TTC549 (cell line): ENCODE measurements around the gene SFXN4.
"Not testable (repeated sequence)": the region's sequence is repeated elsewhere in the genome, so short reads cannot be mapped to it uniquely, and the experiment has no call there.

ENCODE experiments used
- FAIRE-seq: peaks from 2 replicates; lab custom pipeline; 2012; peaks lifted over from hg19 to GRCh38; lab: Jason Lieb, UNC

Gene SFXN4

DNA sequence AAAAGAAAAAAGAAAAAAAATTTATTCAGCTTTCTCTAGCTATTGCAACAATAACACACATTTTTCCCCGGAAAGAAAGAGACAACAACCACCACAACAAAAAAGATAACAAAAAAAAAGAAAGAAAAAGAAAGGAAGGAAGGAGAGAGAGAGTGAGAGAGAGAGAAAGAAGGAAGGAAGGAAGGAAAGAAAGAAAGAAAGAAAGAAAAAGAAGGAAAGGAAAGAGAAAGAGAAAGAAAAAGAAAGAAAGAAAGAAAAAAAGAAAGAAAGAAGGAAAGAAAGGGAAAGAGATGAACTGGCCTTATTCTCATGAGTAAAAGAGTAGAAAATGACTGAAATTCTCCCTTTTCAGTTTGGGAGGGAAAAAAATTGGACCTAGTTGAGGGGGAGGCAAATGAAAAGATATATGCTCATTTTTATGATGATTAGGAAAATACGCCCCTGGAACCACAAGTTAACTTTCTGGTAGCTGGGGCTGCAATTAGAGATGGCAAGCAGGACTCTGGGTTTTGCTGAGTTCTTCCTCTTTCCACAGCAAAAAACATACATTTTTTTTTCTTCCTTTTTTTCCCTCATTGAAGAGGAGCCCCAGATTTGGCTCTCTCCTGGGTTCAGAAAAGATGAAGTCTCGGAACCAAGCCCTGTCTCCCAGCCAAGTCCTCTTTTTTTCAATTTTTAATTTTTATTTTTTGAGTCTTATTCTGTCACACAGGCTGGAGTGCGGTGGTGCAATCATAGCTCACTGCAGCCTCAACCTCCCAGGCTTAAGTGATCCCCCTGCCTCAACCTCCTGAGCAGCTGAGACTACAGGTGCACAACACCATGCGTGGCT, 25.7 kb upstream of the SFXN4 start:
- FAIRE-seq, result no peak

DNA sequence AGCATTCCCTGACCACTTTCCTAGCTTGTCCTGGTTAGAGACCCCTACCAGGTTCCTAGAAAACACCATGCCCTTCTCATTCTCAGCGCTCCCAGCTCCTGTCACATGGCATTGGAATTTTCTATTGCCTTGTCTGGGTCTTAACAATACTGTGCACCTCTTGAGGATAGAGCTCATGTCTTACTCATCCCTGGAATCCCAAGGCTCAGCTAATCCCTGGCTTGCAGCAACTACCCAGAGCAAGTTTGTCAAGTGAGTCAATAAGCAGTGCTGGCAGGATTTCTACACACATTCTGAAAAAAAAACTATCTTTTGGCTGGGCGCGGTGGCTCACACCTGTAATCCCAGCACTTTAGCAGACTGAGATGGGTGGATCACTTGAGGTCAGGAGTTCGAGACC, 24.8 kb upstream of the SFXN4 start:
- FAIRE-seq, result no peak

DNA sequence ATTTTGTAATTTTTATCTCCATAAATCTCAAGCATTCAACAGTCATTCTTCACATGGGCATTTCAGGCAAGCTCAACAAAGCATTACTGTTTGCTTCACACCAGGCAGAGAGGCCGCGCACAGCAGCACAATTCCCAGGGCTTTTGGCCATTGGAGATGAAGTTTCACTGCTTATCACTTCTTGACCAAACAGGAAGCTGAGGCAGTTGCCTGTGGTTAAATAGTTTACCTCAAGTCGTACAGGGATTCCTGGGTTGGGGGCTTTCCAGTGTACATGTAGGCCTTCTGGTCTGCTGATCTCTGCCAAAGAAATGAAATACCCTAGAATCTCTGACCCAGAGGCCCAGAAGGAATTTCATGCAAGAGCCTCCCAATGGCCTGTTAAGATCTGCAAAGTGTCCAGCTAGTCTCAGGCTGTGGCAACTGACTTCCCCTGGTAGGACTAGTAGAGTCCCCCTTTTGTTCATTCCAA, 24.3 kb upstream of the SFXN4 start:
- no peak for FAIRE-seq

DNA sequence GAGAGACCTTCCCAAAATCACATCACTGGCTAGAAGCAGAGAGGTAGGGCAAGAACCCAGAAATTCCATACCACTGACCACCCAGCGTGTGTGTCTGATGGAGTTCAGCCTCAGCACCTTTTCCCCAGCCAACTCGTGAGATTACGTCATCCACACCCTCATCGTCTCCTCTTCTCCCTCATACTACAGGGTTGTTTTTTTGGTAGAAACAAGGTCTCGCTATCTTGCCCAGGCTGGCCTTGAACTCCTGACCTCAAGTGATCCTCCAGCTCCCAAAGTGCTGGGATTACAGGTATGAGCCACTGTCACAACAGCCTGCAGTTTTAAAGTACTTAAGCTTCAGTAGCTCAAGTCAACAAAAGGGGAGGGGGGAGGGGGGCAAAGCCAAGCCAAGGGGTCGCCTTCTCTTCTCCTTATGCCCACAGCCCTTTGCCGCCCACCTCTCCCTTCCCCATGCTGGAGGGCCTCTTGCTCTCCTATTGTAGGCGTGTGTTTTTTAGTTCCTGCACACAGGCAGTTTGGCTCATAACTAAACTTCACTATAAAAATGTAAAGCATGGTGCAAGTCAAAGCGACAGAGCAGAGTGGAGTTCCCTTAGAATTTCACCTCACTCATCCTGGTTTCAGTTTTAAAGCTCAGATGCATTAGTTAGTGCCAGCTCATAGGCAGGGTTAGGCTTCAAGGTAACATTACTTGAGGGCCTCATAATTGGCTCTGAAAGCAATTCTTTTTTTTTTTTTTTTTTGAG, 18.3 kb upstream of the SFXN4 start:
- FAIRE-seq, result no peak

DNA sequence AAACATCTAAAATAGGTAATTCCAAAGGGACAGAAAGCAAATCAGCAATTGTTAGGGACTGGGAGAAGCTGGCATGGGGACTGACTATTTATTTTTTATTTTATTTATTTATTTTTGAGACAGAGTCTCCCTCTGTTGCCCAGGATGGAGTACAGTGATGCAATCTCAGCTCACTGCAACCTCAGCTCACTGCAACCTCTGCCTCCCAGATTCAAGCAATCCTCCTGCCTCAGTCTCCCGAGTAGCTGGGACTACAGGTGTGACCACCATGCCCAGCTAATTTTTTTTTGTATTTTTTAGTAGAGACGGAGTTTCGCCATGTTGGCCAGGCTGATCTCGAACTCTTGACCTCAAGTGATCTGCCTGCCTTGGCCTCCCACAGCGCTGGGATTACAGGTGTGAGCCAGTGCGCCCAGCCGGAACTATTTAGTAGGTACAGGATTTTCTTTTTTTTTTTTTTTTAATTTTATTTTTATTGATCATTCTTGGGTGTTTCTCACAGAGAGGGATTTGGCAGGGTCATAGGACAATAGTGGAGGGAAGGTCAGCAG, 15.4 kb upstream of the SFXN4 start:
- not testable (repeated sequence) for FAIRE-seq

DNA sequence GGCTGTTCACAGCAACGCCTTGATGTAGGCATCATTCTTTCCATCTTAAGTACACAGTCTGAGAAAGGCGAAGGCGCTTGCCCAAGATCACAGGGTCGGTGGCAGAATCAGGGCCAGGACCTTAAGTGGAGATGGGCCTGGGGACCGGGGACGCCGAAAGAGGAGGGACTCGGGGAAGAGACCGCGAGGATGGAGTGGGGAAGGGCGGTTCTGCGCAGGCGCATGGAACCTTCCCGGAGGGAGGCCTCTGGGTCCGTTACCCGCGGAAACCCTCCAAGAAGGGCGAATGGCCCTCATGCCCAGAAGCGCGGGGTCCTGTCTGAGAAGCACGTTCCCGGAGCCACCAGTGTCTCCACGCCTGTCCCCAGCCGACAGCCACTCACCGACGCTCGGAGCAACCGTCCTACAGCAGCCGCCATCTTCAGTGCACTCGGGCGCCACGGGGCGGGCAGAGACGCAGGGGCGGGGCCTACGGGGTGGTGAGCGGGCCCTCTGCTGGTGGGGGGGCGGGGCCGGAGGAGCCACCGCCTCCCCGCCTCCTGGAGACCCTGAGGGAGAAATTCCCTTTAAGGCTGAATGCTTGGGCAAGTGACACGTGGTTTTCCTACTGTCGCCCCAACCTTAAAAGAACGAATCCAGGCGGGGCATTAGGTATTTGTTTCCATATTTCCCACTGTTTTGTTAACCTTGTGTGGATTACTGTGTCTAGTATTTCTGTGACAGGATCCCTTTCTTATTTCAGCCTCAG, 13.0 kb upstream of the SFXN4 start, which contains the start of gene PRDX3:
Gene PRDX3 (minus strand): TSS at position 441 of the 748 bp plus-strand sequence. CDS start 22 bp downstream, at position 419.
- no peak for FAIRE-seq

DNA sequence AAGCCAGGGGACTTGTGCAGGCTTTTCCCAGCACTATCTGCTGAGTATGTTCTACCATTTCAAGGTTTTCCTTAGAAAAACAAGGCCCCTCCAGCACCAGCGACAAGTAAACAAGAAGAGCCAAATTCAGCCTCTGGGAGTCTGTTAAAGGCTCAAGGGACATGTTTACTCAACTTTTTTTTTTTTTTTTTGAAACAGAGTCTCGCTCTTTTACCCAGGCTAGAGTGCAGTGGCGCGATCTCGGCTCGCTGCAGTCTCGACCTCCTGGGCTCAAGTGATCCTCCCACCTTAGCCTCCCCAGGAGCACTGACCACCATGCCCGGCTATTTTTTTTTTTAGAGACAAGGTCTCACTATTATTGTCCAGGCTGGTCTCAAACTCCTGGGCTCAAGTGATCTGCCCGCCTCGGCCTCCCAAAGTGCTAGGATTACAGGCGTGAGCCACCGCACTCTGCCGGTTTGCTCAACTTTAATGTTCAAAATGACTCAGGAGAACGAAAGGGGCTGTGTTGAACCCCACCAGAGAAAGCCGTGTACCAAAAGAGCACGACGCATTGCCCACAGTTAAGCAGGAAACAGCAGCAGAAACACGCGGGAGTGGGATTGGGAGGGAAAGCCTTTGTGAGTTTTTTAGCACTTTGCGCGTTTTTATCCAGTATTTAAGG, 12.3 kb upstream of the SFXN4 start:
- no peak for FAIRE-seq

DNA sequence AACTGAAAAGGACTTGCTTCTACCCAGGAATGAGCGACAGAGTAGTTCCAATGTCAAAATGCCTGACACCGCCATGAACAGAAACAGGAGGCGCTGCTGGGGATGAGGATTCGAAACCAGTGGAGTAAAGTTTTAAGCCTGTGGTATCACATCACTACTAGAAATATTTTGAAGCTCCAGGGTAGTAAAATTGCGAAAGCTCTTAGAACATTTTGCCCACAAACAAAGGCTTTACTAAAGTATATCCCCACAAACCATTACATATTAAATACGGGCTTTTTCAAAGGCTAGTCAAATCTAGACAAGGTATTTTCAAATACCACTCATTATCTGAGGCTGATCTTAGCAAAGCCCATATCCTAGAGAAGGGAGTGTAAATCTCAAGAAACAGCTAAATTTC, 10.7 kb upstream of the SFXN4 start:
- no peak for FAIRE-seq

DNA sequence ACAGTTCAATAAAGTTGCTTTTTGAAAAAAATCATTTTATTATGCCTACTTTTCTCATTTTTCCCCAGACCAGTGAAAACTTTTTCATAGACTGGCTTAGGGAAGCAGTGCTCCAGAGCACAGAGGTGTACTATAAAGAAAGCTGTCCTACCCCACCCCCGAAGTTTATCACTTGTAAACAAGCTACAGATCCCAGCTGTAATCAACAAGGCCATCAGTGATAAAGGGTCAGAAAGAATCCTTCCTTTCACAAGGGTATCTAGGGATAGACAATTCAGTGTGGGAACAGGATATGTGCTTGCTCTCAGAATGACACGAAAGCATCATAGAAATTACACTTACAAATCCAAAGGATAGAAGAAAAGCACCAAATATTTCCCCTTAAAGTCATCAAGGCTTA, 8.6 kb upstream of the SFXN4 start:
- FAIRE-seq, result no peak

DNA sequence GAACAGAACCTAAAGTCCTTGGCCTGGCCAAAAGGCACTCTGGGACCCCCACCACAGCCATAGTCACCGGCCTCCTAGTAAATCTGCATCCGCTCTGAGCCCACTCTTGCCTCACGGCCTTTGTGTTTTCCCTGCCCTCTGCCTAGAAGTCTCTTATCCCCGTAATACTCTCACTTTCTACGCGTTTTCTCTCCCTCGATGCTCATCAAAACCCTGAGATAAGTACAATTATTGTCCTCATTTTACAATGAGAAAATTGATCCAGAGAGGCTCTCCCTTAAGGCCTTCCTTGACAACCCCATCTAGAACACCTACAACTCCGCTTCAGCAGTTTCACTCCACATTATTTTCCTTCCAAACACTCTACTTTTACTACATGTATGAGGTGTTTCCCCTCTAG, 1.5 kb upstream of the SFXN4 start:
- no peak for FAIRE-seq

DNA sequence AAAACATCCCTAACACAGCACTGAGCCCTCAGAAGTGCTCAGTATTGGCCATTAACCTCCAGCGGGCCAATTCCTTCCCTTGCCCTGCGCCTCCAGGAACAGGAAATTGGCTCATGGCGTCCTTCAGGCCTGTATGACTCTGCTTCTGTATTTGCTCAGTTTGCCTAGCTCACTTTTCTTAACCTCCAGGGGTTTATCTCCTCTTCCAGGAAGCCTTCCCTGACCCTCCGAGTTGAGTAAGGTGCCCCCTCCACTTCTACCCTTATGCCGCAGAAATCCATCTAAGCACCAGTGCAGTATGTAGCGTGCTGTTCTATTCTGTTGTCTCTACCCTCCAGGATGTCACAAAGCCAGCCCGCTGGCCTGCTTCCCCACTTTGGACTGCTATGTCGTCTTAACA, 1.1 kb upstream of the SFXN4 start:
- FAIRE-seq, result no peak

DNA sequence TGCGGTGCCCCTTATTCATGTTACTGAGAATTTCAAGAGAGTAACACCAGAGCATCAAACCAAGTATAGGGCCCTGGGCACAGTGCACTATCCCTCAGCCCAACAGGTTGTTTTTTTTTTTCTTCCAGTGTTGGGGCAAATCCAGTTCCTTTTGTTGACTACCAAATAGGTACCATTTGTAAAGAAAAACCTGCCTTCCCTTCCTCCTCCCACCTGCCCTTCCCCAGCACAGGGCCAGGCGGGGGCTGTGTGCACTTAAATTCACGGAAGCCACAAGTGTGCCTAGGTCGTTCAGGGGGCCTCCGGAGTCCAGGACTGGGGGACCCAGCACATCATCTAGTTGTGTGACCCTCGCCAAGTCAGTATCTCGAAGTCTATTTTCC, 595 bp upstream of the SFXN4 start:
- no peak for FAIRE-seq

DNA sequence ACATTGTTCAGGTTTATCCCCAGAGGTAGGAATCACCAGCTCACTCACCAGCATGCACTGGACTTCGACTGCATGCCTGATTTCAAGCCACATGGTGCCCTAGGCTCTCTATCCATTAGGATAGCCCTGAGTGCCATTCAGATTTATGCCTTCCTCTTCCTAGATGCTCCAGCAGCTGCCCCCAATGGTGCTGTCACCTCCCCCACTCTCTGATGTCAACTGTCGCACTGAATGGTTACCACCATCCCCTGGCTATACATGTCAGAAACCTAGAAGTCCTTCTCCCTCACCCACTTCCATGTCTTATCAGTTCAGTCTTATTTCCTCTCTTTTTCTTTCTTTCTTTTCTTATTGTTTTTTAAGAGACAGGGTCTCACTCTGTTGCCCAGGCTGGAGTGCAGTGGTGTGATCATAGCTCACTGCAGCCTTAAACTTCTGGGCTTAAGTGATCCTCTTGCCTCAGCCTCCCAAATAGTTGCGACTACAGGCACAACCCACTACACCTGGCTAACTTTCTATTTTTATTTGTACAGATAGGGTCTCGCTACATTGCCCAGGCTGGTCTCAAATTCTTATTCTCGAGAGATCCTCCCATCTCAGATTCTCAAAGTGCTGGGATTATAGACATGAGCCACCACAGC, 2.9 kb downstream of the SFXN4 start:
- no peak for FAIRE-seq

DNA sequence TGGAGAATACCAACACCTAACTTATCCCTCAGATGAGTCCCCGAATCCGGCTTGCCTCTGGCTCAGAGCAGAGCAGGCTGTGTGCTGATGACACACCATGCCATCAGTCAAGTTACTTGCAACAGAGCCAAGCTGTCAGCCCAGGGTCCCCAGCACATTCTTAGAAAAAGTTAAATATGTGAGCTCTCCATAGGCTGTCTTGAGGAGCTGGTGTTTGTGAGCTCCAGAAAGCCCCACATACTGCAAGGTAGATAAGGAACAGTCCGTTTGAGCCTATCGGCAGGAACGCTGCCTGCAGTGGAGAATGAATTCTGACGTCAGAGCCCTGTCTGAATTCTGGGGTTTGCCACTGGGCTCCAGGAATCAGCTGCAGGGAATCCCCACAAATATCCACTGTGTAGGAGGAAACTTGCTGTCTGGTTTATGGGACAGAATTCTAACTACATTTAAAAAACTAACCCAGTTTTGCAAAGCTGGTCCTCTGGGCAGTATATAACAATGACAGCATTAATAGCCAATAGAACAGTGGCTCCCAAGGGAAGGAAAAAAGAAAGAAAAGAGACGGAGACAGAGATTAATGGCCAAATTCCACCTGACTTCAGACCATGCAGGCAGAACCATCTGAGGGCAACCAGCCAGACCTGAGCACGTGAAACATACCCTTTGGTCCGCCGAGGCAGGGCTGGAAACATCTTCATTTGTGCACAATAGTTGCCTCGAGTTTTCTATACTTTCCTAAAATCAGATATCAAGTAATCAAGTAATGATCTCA, 3.6 kb downstream of the SFXN4 start:
- no peak for FAIRE-seq

DNA sequence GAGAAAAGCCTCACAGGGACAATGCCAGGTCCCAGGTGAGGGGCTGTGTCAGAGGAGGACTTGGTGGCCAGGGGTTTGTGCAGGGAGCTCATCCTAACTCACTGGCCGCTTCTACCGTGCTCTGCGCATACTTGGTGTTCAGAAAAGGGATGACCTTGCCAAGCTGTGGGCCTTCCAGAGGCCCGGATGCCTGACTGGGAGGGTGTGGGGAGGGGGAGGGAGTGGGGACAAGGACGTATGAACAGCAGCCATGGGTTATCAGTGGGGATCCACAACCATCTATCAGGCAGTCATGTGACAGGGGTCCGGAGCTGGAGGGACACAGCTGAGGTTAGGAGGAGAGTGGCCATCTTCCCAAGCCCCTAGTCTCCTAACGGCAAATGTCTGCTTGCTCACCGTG, 6.2 kb downstream of the SFXN4 start:
- no peak for FAIRE-seq

DNA sequence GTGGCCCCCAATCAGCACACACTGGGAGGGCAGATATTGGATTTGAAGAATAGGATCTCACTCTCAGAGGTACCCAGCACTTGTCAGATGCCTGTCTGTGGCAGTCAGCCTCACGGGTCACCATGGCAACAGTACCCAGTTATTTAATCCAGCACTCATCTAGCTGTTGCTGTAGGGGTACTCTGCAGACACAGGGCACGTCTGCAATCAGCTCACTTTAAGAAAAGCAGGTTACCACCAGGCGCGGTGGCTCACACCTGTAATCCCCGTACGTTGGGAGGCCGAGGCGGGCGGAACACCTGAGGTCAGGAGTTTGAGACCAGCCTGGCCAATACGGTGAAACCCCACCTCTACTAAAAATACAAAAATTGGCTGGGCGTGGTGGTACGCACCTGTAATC, 11.9 kb downstream of the SFXN4 start:
- no peak for FAIRE-seq

DNA sequence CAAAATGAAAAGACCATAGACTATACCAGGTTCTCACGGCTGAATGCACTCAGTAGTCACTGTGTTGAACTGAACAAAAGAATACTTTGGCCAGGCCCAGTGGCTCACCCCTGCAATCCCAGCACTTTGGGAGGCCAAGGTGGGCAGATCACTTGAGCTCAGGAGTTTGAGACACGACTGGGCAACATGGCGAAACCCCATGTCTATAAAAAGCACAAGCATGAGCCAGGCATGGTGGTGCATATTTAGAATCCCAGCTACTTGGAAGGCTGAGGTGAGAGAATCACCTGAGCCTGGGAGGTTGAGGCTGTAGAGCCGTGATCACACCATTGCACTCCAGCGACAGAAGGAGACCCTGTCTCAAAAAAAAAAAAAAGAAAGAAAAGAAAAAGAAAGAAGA, 12.5 kb downstream of the SFXN4 start:
- no peak for FAIRE-seq

DNA sequence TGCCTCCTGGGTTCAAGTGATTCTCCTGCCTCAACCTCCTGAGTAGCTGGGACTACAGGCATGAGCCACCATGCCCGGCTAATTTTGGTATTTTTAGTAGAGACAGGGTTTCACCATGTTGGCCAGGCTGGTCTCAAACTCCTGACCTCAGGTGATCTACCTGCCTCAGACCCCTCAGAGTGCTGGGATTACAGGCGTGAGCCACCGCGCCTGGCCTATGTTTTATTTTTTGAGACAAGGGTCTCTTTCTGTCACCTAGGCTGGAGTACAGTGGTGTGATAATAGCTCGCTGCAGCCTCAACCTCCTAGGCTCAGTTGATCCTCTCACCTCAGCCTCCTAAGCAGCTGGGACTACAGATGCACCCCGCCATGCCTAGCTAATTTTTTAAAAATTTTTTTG, 13.9 kb downstream of the SFXN4 start:
- FAIRE-seq, result not testable (repeated sequence)

DNA sequence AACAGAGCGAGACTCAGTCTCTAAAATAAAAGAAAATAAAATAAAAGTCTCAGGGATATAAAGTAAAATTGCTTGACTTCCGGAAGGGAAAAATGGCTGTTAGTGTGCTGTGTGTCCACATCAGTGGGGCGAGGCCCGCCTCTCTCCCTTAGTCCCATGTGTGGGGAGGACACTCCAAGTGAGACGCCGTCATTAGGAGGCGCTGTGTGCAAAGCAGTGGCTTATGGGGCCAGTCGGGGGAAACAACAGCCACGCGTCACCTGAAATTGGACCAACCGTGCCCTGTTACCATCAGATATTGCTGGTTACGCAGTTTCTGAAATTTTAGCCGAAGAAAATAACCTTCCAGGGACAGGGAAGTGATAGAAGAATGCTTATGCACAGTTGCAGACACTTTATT, 15.8 kb downstream of the SFXN4 start:
- FAIRE-seq, result no peak

DNA sequence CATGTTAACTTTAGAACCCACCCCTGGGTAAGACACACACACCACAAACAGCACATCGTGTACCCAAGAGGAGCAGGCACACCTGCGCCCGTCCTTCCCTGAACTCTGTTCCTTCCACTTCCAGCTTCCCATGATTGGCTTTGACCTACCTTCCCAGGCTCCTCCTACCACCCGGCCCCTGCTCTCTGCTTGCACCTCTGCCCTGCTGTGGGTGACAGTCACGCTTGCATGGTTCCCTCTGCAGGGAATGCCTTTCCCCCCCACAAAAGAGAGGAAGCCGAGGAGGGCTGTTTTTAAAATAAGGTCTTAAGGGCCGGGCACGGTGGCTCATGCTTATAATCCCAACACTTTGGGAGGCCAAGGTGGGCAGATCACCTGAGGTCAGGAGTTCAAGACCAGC, 16.4 kb downstream of the SFXN4 start:
- no peak for FAIRE-seq

DNA sequence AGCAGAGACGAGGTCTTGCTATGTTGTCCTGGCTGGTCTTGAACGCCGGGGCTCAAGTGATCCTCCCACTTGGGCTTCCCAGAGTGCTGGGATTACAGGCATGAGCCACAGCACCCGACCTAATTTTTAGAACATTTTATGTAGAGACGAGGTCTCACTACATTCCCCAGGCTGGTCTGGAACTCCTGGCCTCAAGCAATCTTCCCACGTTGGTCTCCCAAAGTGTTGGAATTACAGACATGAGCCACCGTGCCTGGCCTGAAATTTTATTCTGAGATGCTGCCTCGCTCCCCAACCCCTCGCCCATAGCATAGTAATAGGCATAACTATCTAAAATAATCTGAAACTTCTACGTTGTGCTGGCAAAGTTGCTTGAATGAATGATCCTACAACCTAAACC, 21.9 kb downstream of the SFXN4 start:
- FAIRE-seq, result no peak
